H1 (cell line): ENCODE data around the gene ANKLE1. TPM values are rescaled to one million over a fixed set of nuclear protein-coding genes. Genes with fewer than 3 reads are reported as not detected.

Source experiments
- CTCF ChIA-PET: fragments of 300-600 bp; sonication (Branson Sonifier 250); formaldehyde crosslinking; loops from one replicate; lab custom pipeline; 2021; ENCODE audit not compliant: partially characterized antibody; lab: Charles Lee
- POLR2A ChIA-PET: fragments of 300-600 bp; sonication (Branson Sonifier 250); formaldehyde crosslinking; loops from one replicate; lab custom pipeline; 2021; ENCODE audit warnings: inconsistent platforms; ENCODE audit not compliant: partially characterized antibody; lab: Charles Lee
- DNase-seq, 2 experiments: peaks; one replicate each; pipeline versions ENCODE4 v3.0.0 to v3.0.0-alpha.2; 2010 to 2022; ENCODE audit warnings: low spot score in 2 of 2, low read depth in 1 of 2, mixed read lengths in 1 of 2
- FAIRE-seq: peaks from 2 replicates; lab custom pipeline; 2011; peaks lifted over from hg19 to GRCh38; lab: Jason Lieb, UNC
- H2AFZ ChIP-seq: 2 replicates; pipeline ENCODE4 v1.8.1; 2012; ENCODE audit warnings: low read length, inconsistent platforms
- H2AK5ac ChIP-seq: 2 replicates; pipeline ENCODE4 v1.6.1; 2013; ENCODE audit warnings: low read depth, low read length
- H2BK120ac ChIP-seq: replicated peaks from 2 replicates; pipeline ENCODE3; 2013; ENCODE audit warnings: low read depth, low read length, inconsistent platforms
- H2BK12ac ChIP-seq: 2 replicates; pipeline ENCODE4 v1.6.1; 2013; ENCODE audit warnings: low read depth, low read length
- H2BK15ac ChIP-seq: 2 replicates; pipeline ENCODE4 v1.6.1; 2013; ENCODE audit warnings: low read length
- H2BK20ac ChIP-seq: 2 replicates; pipeline ENCODE4 v1.6.1; 2013; ENCODE audit warnings: low read length
- H2BK5ac ChIP-seq: 2 replicates; pipeline ENCODE4 v1.6.1; 2013; ENCODE audit warnings: low read depth, low read length
- H3K14ac ChIP-seq: 2 replicates; pipeline ENCODE4 v1.6.1; 2013; ENCODE audit warnings: inconsistent platforms; ENCODE audit not compliant: insufficient read length
- H3K18ac ChIP-seq: 2 replicates; pipeline ENCODE4 v1.6.1; 2013; ENCODE audit warnings: low read length; ENCODE audit errors: extremely low read depth
- H3K23ac ChIP-seq: 2 replicates; pipeline ENCODE4 v1.6.1; 2013; ENCODE audit warnings: inconsistent platforms; ENCODE audit not compliant: insufficient read length
- H3K23me2 ChIP-seq: 2 replicates; pipeline ENCODE4 v1.6.1; 2013; ENCODE audit warnings: low read depth, low read length
- H3K27ac ChIP-seq: 2 replicates; pipeline ENCODE4 v1.6.1; 2011; ENCODE audit warnings: low read depth, low read length, inconsistent platforms
- H3K27me3 ChIP-seq, 4 experiments: replicated peaks in 1 of 4; 1 replicate in 1 of 4; 2 replicates in 3 of 4; pipeline versions ENCODE4 v1.6.1 to v1.8.1; 2011 to 2013; ENCODE audit warnings: low read length in 3 of 4, mild to moderate bottlenecking in 3 of 4, inconsistent platforms in 2 of 4, mixed read lengths in 2 of 4, moderate library complexity in 1 of 4; ENCODE audit not compliant: control insufficient read depth in 3 of 4, insufficient read depth in 3 of 4; ENCODE audit errors: extremely low read depth in 1 of 4
- H3K36me3 ChIP-seq, 4 experiments: 2 replicates each; pipeline versions ENCODE4 v1.6.1 to v1.8.1; 2011 to 2013; ENCODE audit warnings: mild to moderate bottlenecking in 4 of 4, low read length in 3 of 4, moderate library complexity in 2 of 4, control low read depth in 1 of 4, inconsistent platforms in 1 of 4; ENCODE audit not compliant: insufficient read depth in 4 of 4, control insufficient read depth in 2 of 4
- H3K4ac ChIP-seq: replicated peaks from 2 replicates; pipeline ENCODE3; 2013; ENCODE audit warnings: low read length, low read depth, mixed read lengths, inconsistent platforms; ENCODE audit not compliant: insufficient read length
- H3K4me1 ChIP-seq, 4 experiments: replicated peaks in 1 of 4; 1 replicate in 1 of 4; 2 replicates in 3 of 4; pipeline versions ENCODE4 v1.6.1 to v1.8.1; 2011 to 2013; ENCODE audit warnings: low read length in 3 of 4, inconsistent platforms in 2 of 4, mixed read lengths in 1 of 4; ENCODE audit not compliant: insufficient read depth in 4 of 4, control insufficient read depth in 3 of 4
- H3K4me2 ChIP-seq, 2 experiments: 2 replicates each; pipeline versions ENCODE4 v1.6.1 to v1.8.1; 2011 to 2013; ENCODE audit warnings: low read depth in 2 of 2, low read length in 2 of 2, control low read depth in 1 of 2, inconsistent platforms in 1 of 2, mild to moderate bottlenecking in 1 of 2; ENCODE audit not compliant: insufficient read depth in 1 of 2
- H3K4me3 ChIP-seq, 4 experiments: fragments of 200-600, 300-600 bp in 1 of 4; sonication (generic), shearing (Covaris generic), sonication (Bioruptor Twin) in 1 of 4; 2 replicates each; pipeline versions ENCODE4 v1.5.1 to v1.8.1; 2011 to 2016; ENCODE audit warnings: low read length in 4 of 4, low read depth in 3 of 4, control low read depth in 2 of 4, inconsistent platforms in 2 of 4, mild to moderate bottlenecking in 2 of 4, mixed read lengths in 1 of 4, moderate library complexity in 1 of 4; ENCODE audit not compliant: insufficient read depth in 2 of 4; ENCODE audit errors: extremely low read depth in 1 of 4
- H3K56ac ChIP-seq: replicated peaks from 2 replicates; pipeline ENCODE3; 2013; ENCODE audit warnings: low read depth, mild to moderate bottlenecking, mixed read lengths, low read length, inconsistent platforms; ENCODE audit not compliant: insufficient read length
- H3K79me1 ChIP-seq: 2 replicates; pipeline ENCODE4 v1.6.1; 2013; ENCODE audit warnings: low read depth, low read length, control low read depth
- H3K79me2 ChIP-seq, 2 experiments: 2 replicates each; pipeline versions ENCODE4 v1.6.1 to v1.8.1; 2012 to 2013; ENCODE audit warnings: low read length in 2 of 2, mild to moderate bottlenecking in 2 of 2, inconsistent platforms in 1 of 2; ENCODE audit not compliant: insufficient read depth in 2 of 2, control insufficient read depth in 1 of 2
- H3K9ac ChIP-seq, 4 experiments: replicated peaks in 1 of 4; 1 replicate in 1 of 4; 2 replicates in 3 of 4; pipeline versions ENCODE4 v1.6.1 to v1.8.1; 2011 to 2013; ENCODE audit warnings: low read depth in 3 of 4, low read length in 3 of 4, control low read depth in 2 of 4, mild to moderate bottlenecking in 2 of 4, moderate library complexity in 2 of 4, inconsistent platforms in 1 of 4; ENCODE audit errors: extremely low read depth in 1 of 4
- H3K9me3 ChIP-seq, 2 experiments: 2 replicates each; pipeline versions ENCODE4 v1.6.1 to v1.8.1; 2012 to 2013; ENCODE audit warnings: mild to moderate bottlenecking in 2 of 2, moderate library complexity in 2 of 2, control low read depth in 1 of 2, inconsistent platforms in 1 of 2, low read depth in 1 of 2, low read length in 1 of 2, mixed read lengths in 1 of 2; ENCODE audit not compliant: insufficient read depth in 2 of 2
- H4K20me1 ChIP-seq, 2 experiments: replicated peaks in 1 of 2; 2 replicates each; pipeline versions ENCODE3 to v1.8.1; 2011 to 2013; ENCODE audit warnings: inconsistent platforms in 2 of 2, low read length in 2 of 2, mild to moderate bottlenecking in 1 of 2; ENCODE audit not compliant: insufficient read depth in 2 of 2, control insufficient read depth in 1 of 2
- H4K5ac ChIP-seq: 2 replicates; pipeline ENCODE4 v1.6.1; 2013; ENCODE audit warnings: low read length, low read depth, mixed read lengths, inconsistent platforms; ENCODE audit not compliant: insufficient read length
- H4K8ac ChIP-seq: 2 replicates; pipeline ENCODE4 v1.8.0; 2013; ENCODE audit warnings: mild to moderate bottlenecking, moderate library complexity, low read length, inconsistent platforms; ENCODE audit not compliant: insufficient read depth; ENCODE audit errors: extremely low read depth
- H4K91ac ChIP-seq: replicated peaks from 2 replicates; pipeline ENCODE3; 2013; ENCODE audit warnings: low read length, mixed read lengths, inconsistent platforms; ENCODE audit not compliant: insufficient read length
- BCL11A ChIP-seq, 2 experiments: IDR thresholded peaks; one replicate each; pipeline ENCODE4 v1.6.1; 2011; ENCODE audit warnings: low read depth in 2 of 2, low read length in 2 of 2, mild to moderate bottlenecking in 2 of 2
- FOSL1 ChIP-seq: IDR thresholded peaks from 2 replicates; pipeline ENCODE4 v1.6.1; 2011; ENCODE audit warnings: mild to moderate bottlenecking, low read depth, low read length, moderate library complexity; ENCODE audit not compliant: insufficient read depth
- KDM1A ChIP-seq: fragments of 200-600, 300-600 bp; sonication (generic); IDR thresholded peaks from 2 replicates; pipeline ENCODE4 v1.7.1; 2016; ENCODE audit warnings: mild to moderate bottlenecking, low read length, borderline replicate concordance
- KDM4A ChIP-seq: IDR thresholded peaks from one replicate; pipeline ENCODE4 v1.7.1; 2012; ENCODE audit warnings: low read depth, mild to moderate bottlenecking, moderate library complexity, low read length, inconsistent platforms; ENCODE audit not compliant: severe bottlenecking
- KDM5A ChIP-seq: fragments of 200-600 bp; IDR thresholded peaks from 2 replicates; pipeline ENCODE4 v1.7.1; 2012; ENCODE audit warnings: mild to moderate bottlenecking, low read length, inconsistent platforms, mixed read lengths
- NANOG ChIP-seq: IDR thresholded peaks from 2 replicates; pipeline ENCODE4 v1.6.1; 2011; ENCODE audit warnings: low read length, low read depth, mild to moderate bottlenecking, inconsistent platforms; ENCODE audit not compliant: insufficient read depth, poor library complexity, severe bottlenecking
- RAD21 ChIP-seq, 2 experiments: IDR thresholded peaks in 1 of 2; conservative IDR thresholded peaks in 1 of 2; 2 replicates each; pipeline ENCODE4 v1.6.1; 2011; ENCODE audit warnings: low read depth in 2 of 2, low read length in 2 of 2, improper control_type of control experiment in 1 of 2, inconsistent platforms in 1 of 2, mild to moderate bottlenecking in 1 of 2, moderate library complexity in 1 of 2
- RFX5 ChIP-seq: IDR thresholded peaks from 2 replicates; pipeline ENCODE4 v1.6.1; 2011; ENCODE audit warnings: low read depth, low read length, improper control_type of control experiment, borderline replicate concordance
- RXRA ChIP-seq: IDR thresholded peaks from 2 replicates; pipeline ENCODE4 v1.6.1; 2011; ENCODE audit warnings: low read depth, mild to moderate bottlenecking, low read length, moderate library complexity; ENCODE audit not compliant: insufficient read depth
- SAP30 ChIP-seq: fragments of 300-600 bp; sonication (generic); IDR thresholded peaks from 2 replicates; pipeline ENCODE4 v1.7.1; 2012; ENCODE audit warnings: low read length, moderate library complexity, mild to moderate bottlenecking, inconsistent platforms; ENCODE audit not compliant: insufficient read depth, insufficient replicate concordance
- TEAD4 ChIP-seq: IDR thresholded peaks from 2 replicates; pipeline ENCODE4 v1.6.1; 2012; ENCODE audit warnings: low read depth, low read length, inconsistent platforms, mixed read lengths
- WGBS, 2 experiments: shearing (Covaris generic) in 1 of 2; methylation state at CpG; one replicate each; pipeline versions ENCODE4 v1.1.6 to v1.1.7; 2013 to 2015; ENCODE audit warnings: low lambda C conversion rate in 2 of 2, mixed read lengths in 2 of 2, inconsistent platforms in 1 of 2, low coverage in 1 of 2, missing lambda C conversion rate in 1 of 2; ENCODE audit not compliant: insufficient replicate concordance in 2 of 2, insufficient coverage in 1 of 2, insufficient read length in 1 of 2; ENCODE audit errors: extremely low coverage in 1 of 2, missing lambda C conversion rate in 1 of 2; 5-methylcytosine and 5-hydroxymethylcytosine counted together
- polyA plus RNA-seq, 7 experiments: library from polyadenylated mRNA; depleted of rRNA in 3 of 7; stranded (reverse) in 5 of 7; unstranded in 2 of 7; fragments of >200 nt in 5 of 7; fragments of 200-250 nt in 2 of 7; gene quantifications; 1 replicate in 5 of 7; 2 replicates in 1 of 7; 4 replicates in 1 of 7; pipeline versions ENCODE4 v1.2.1 to v1.2.3, GENCODE V29; 2011 to 2013; ENCODE audit warnings: missing spikeins in 2 of 7, mixed read lengths in 2 of 7
- total RNA-seq: library from RNA; stranded (reverse); fragmentation: NEBNext Ultra II Directional; extraction: Animal tissue kit (Norgen Biotek cat#: 25700); gene quantifications from 2 replicates; pipeline ENCODE4 v1.2.1, GENCODE V29; 2021
- TF ChIP-seq, protein P1 (sequence below): IDR thresholded peaks from 2 replicates; pipeline ENCODE4 v1.6.1; 2012; ENCODE audit warnings: inconsistent platforms

Gene ANKLE1
- total and polyA plus RNA-seq, 2 of the 8 experiments (the other 6 are each of a cell fraction or from before 2014, with no cell fraction given) = 6.1 to 9.6 TPM

DNA sequence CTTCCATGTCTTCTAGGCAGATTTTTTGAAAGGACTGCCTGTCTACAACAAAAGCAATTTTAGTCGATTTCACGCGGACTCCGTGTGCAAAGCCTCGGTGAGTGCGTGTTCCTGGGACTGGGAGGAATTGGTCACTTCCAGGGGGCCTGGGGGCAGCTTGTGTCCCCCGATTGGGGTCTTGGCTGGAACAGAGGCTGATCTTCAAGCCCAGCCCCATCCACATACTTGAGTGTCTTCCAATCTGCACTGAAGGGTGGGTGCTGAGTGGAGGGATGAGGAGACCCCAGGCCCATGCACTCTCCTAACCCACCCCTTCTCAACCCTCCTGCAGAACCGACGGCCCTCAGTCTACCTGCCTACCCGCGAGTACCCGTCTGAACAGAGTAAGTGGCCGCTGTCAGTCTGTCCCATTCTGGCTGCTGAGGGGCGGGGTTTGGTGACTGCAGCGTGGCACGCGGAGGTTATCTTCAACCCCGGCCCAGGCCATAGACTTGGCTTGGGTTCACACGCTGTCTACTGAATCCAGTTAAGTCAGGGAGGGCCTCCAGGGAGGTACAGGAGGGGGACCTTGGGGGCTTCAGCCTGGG lies 32.4 kb downstream of the ANKLE1 start:
- Histone ChIP-seq H2BK20ac (no peak overlapping the region), H3K4me3 (no peak overlapping the region), H4K5ac (no peak overlapping the region), H3K4me2 (no peak overlapping the region), H3K23ac (no peak overlapping the region), H4K20me1 (peaks cover 0 to 14% of the 10 kb centered on the region in 2 experiments), H4K91ac (no peak overlapping the region), H2BK12ac (no peak overlapping the region), H3K23me2 (peaks cover 5% of the 10 kb centered on the region), H3K36me3 (peaks cover 4 to 21% (median 12%) of the 10 kb centered on the region in 4 experiments), H3K4me1 (peaks cover 2 to 13% (median 5%) of the 10 kb centered on the region in 4 experiments; a peak in 5 of 7 replicates), H2BK120ac (no peak overlapping the region), H2AK5ac (no peak overlapping the region), H2BK15ac (no peak overlapping the region), H3K18ac (no peak overlapping the region), H3K27me3 (no peaks in the 10 kb centered on the region), H3K9ac (no peak overlapping the region), H3K14ac (no peak overlapping the region), H2BK5ac (no peak overlapping the region), H3K79me1 (peaks cover 21% of the 10 kb centered on the region), H3K56ac (no peak overlapping the region), H3K27ac (no peak overlapping the region), H3K4ac (no peak overlapping the region), H2AFZ (no peak overlapping the region), H3K79me2 (peaks cover 8 to 32% of the 10 kb centered on the region in 2 experiments; a peak in 3 of 4 replicates), H3K9me3 (no peaks in the 10 kb centered on the region), H4K8ac (no peak overlapping the region)
- no peak for FAIRE-seq
- no peak for DNase-seq
- no peak for TF ChIP-seq RAD21 (IDR thresholded peaks at IDR 0.05 in 1 of 2, conservative IDR thresholded peaks at IDR 0.05 in 1 of 2; ENCODE audit: low read depth in 2 of 2, low read length in 2 of 2)
- TF ChIP-seq KDM1A = no peak
- no peak for TF ChIP-seq FOSL1
- no peak for TF ChIP-seq TEAD4
- no peak for TF ChIP-seq RFX5
- no peak for TF ChIP-seq BCL11A (IDR thresholded peaks at IDR 0.05; ENCODE audit: low read depth in 2 of 2, low read length in 2 of 2)
- TF ChIP-seq KDM5A = no peak
- TF ChIP-seq SAP30 = no peak
- TF ChIP-seq KDM4A = no peak
- no peak for TF ChIP-seq RXRA
- TF ChIP-seq NANOG = no peak
- TF ChIP-seq, protein P1, sequence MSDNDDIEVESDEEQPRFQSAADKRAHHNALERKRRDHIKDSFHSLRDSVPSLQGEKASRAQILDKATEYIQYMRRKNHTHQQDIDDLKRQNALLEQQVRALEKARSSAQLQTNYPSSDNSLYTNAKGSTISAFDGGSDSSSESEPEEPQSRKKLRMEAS = no peak
- 94% methylated on average over 19 of the region's 19 CpGs; no CpG with 5 or more reads in 1 of the 2 experiments for WGBS, 2 experiments
- POLR2A ChIA-PET = interaction anchor here (1.2 to 18.5 kb wide), 3 partner anchors 8 to 21 kb away, joined by 5 to 329 read pairs (median 9); partner anchors contain the start of gene ANO8
- CTCF ChIA-PET = interaction anchor here (1.6 kb wide), 1 partner anchor 8 kb away, joined by 4 read pairs; no protein-coding TSS in a partner anchor
